GM08714 (cell line): ENCODE measurements around the gene CMTM8.
A peak's percentile ranks its signal among the peaks of the same experiment; 100 is the strongest.

Source experiments
- H3K4me3 ChIP-seq: fragments of 200-500 bp; sonication (Bioruptor generic); 2 replicates; pipeline ENCODE4 v1.5.1; 2014; ENCODE audit warnings: mild to moderate bottlenecking, low read length, inconsistent platforms
- ZNF274 ChIP-seq: IDR thresholded peaks from 2 replicates; pipeline ENCODE4 v1.6.1; 2012; ENCODE audit warnings: mild to moderate bottlenecking, low read depth, low read length

CMTM8 gene

GRCh38 chr3:32398531-32398930, 160.1 kb downstream of the CMTM8 start:
- no peak for TF ChIP-seq ZNF274
- H3K4me3 ChIP-seq: no peak overlapping the region

DNA sequence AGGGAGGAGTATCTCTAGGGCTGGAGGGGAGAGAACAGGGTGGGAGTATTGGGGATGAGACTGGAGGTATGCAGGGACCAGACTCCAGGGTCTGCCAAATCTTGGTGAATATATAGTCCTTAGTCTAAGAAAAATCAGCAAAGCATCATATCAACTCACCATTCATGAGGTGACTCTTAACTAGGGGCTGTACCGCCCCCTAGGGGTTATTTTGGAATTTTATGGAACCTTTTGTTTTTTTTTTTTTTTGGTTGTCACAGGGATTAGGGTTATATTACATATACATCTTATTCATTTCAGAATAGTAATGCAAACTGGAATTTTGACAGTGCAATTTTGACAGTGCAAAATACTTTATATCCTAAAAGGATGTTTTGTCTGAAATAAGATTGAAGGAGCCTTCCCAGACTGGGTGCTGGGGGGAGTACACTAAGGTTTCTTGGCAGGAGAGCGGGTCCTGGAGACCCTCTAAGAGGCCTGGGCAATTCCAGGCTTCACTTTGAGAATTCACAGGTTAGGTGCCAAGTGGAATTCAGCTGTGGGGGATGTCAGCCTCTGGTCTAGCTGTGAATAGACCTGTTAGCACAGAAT, 160.6 kb downstream of the CMTM8 start:
- H3K4me3 ChIP-seq: no peak overlapping the region

DNA sequence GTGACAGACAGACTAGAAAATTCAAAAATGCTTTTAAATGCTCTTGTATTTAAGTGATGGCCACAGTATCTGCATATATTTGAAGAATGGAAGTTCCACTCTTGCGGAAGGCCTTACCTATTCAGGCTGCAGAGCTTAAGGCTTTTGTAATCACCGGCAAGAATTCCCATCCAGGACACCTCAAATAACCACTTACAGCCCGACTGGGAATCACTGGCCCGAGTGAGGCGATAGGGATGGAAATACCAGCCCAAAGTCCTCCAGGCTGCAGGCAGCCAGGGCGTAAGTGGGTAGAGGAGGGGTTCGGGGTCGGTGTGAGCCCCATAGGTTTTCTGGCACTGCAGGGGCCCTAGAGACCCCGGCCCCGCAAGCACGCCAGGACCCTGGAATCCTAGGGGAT, 162.6 kb downstream of the CMTM8 start:
- no peak for TF ChIP-seq ZNF274
- peak overlapping the region; percentile 47; the same call in 1 of the 2 replicates for H3K4me3 ChIP-seq

More for the DNA sequence above, 160.6 kb downstream of the CMTM8 start:
- no peak for TF ChIP-seq ZNF274

DNA sequence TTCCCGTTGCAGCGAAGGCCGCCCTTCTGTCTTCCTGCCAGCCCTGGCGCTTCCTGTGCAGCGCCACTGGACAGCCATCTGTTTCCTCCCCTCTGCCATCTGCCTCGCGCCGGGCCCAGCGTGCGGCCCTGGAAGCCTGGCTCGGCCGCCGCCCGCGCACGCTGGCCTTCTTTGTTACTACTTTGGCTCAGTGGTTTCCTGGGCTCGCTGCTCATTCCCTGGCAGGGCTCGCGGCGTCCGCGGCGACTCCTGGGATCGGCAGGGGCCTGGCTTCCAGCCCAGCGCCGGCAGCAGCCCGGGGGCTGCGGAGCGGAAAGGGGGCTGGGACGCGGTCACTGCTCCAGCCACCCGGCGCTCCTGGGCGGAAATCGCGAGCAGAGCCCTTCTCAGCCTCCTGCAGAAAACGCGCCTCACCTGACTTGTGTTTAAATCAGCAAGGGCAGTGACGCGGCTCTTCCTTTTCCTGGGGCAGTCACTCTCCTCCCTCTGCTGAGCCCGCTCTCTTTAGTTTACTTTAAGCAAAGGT, 163.1 kb downstream of the CMTM8 start:
- H3K4me3 ChIP-seq: peak overlapping the region; percentile 47; the same call in 1 of the 2 replicates
- no peak for TF ChIP-seq ZNF274

DNA sequence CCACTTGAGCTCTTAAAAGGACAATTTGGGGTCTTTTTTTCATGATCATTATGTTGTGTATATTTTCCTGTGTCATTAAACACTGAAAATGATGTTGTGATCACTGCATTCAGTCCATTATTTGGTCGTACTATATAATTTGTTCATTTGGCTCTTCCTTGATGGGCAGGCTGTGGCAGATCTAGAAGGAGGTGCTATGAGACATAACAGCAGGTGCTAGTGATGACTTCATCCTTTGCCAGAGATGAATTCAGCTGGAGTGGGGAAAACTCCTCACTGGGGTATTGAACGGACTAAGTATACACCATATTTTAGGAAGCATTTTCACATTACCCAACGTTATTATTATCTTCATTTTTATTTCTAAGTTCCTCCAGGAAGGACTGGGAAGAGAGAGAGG, 165.2 kb downstream of the CMTM8 start:
- no peak for TF ChIP-seq ZNF274
- H3K4me3 ChIP-seq: no peak overlapping the region

DNA sequence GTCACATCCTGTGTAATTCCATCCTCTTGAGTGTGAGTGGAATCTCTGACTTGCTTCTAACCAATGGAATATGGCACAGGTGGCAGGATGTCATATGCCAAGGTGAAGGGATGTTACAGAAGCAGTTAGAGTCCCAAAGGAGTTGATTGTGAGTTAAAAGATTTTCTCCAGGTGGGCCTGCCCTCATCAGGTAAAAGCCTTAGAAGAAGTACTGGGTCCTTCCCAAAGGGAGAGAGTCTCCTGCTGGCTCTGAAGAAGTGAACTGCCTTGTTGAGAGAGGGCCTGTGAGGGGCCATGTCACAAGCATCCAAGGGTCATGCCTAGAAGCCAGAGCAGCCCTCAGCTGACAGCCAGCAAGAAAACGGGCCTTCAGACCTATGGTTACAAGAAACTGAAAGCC, 166.2 kb downstream of the CMTM8 start:
- no peak for TF ChIP-seq ZNF274
- H3K4me3 ChIP-seq: no peak overlapping the region

GRCh38 chr3:32405155-32405554, 166.7 kb downstream of the CMTM8 start:
- TF ChIP-seq ZNF274: no peak
- no peak overlapping the region for H3K4me3 ChIP-seq

GRCh38 chr3:32405711-32406323, 167.3 kb downstream of the CMTM8 start:
- no peak overlapping the region for H3K4me3 ChIP-seq
- TF ChIP-seq ZNF274: no peak

GRCh38 chr3:32406486-32407408, 168.3 kb downstream of the CMTM8 start:
- no peak for TF ChIP-seq ZNF274
- H3K4me3 ChIP-seq: no peak overlapping the region

GRCh38 chr3:32410367-32411246, 172.1 kb downstream of the CMTM8 start:
- H3K4me3 ChIP-seq: no peak overlapping the region
- TF ChIP-seq ZNF274: no peak

- no peak overlapping the region for H3K4me3 ChIP-seq
- no peak for TF ChIP-seq ZNF274
Measured at GRCh38 chr3:32411442-32411841, 173.0 kb downstream of the CMTM8 start.

DNA sequence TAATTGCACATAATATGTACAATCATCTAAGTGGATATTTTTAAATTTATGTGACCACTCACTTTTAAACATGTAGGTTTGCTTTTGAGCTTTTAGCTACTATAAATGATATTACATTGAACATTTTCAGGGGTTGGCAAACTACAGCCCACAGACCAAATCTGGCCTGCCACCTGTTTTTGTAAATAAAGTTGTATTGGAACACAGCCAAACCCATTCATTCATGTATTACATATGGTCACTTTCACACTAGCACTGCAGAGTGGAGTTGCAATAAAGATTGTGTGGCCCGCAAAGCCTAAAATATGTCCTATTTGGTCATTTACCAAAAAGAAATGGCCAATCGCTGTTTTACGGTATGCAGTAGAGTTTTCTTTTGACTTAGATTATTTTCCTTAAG, 174.4 kb downstream of the CMTM8 start:
- no peak for TF ChIP-seq ZNF274
- no peak overlapping the region for H3K4me3 ChIP-seq

DNA sequence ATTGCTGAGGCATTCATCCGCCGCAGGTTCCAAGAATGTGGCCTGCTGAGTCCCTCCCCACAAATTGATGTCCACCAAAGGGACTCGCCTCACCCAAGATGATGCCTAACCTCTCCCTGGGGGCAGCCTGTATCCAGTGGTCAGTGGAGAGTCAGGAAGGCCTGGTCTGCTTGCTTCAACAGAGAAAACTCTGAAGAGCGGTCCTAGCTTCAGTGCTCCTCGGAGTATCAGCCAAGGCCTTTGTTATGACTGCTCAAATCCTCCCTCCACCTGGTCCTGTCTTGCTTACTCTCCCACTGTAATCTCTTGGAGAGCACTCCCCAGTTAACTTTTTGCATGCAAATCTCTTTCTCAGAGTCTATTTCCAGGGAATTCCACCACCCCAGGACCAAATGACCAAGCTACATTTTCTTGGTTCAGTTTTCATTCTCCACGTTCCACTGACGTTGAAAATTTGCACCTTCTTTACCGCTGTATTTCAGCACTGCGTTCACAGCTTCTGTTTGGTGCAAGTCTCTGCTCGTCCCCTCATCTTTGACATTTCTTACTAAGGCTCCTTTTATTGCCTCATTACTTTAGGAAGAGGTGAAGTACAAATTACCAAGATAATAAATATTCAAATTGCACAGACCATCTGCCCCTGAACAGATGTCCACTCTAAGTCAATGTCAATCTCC, 175.5 kb downstream of the CMTM8 start:
- TF ChIP-seq ZNF274: no peak
- no peak overlapping the region for H3K4me3 ChIP-seq
